RWPE1 (cell line): Measurements from ENCODE around the gene CNTNAP2.

Experiments
- CTCF ChIA-PET: fragments of 350-600 bp; sonication (Branson Sonifier 250); formaldehyde crosslinking; extraction: SDS; loops from one replicate; lab custom pipeline; 2021; lab: Yijun Ruan, JAX
- POLR2A ChIA-PET: fragments of 400-600 bp; formaldehyde crosslinking; extraction: SDS; loops from one replicate; lab custom pipeline; 2020; ENCODE audit warnings: antibody characterized with exemption; ENCODE audit not compliant: low non-redundant PET; lab: Yijun Ruan, JAX
- DNase-seq: peaks from one replicate; pipeline ENCODE4 v3.0.0; 2012; ENCODE audit warnings: low spot score
- H3K27ac ChIP-seq: fragments of 450-650 bp; 2 replicates; pipeline ENCODE4 v1.5.1; 2017
- TF ChIP-seq, protein P1 (sequence below): fragments of 450-650 bp; conservative IDR thresholded peaks from 2 replicates; pipeline ENCODE4 v1.5.1; 2017; ENCODE audit warnings: low read depth, mild to moderate bottlenecking

Gene CNTNAP2

DNA sequence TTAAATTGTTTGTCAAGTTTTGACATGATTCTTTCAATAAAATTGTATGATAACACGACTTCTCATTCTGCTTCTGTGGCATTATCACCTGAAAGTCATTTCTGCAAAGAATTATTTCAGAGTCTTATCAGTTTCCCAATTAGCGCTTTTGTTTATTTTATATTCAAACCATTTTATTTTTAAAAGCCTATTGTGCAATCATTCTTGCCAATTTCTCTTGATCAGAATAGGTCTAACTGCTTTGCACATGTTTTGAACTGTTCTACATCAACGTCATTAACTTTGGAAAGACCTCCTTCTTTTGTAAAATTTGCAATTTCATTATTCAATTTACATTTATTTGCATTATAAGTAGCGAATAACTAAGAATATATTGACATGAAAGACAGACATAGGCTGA is 758.1 kb downstream of the CNTNAP2 start:
- CTCF ChIA-PET, result no interaction called here
- H3K27ac ChIP-seq, result no peak overlapping the region
- POLR2A ChIA-PET, result no interaction called here
- TF ChIP-seq, protein P1, sequence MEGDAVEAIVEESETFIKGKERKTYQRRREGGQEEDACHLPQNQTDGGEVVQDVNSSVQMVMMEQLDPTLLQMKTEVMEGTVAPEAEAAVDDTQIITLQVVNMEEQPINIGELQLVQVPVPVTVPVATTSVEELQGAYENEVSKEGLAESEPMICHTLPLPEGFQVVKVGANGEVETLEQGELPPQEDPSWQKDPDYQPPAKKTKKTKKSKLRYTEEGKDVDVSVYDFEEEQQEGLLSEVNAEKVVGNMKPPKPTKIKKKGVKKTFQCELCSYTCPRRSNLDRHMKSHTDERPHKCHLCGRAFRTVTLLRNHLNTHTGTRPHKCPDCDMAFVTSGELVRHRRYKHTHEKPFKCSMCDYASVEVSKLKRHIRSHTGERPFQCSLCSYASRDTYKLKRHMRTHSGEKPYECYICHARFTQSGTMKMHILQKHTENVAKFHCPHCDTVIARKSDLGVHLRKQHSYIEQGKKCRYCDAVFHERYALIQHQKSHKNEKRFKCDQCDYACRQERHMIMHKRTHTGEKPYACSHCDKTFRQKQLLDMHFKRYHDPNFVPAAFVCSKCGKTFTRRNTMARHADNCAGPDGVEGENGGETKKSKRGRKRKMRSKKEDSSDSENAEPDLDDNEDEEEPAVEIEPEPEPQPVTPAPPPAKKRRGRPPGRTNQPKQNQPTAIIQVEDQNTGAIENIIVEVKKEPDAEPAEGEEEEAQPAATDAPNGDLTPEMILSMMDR, result no peak
- DNase-seq, result no peak

DNA sequence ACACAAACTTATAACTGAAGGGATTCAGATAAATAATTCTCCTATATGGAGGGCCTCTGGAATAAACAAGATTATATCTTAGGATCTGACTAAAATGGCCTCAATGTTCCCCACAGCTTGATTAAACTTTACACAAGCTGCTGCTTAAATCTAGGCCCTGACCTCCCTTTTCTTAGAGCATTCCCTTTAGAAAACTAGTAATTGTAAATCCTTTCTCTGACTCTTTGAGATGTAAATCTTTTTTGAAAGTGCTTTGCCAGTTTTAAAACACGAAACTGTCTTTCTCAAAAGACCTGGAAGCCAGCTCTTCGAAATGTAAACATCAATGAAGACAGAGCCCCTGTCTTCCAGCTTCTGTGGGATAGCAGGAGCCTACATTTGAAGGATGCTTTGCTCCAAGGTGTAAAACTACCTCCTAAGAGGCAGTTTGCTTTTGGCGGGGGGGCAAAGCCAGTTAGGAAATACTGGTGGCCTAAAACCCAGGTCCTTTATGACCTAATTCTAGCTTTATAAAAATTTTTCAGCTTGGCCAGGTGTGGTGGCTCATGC is 758.7 kb downstream of the CNTNAP2 start:
- DNase-seq, result no peak
- ChIA-PET POLR2A (no interaction called here), CTCF (no interaction called here)
- TF ChIP-seq, protein P1, result no peak
- no peak overlapping the region for H3K27ac ChIP-seq

DNA sequence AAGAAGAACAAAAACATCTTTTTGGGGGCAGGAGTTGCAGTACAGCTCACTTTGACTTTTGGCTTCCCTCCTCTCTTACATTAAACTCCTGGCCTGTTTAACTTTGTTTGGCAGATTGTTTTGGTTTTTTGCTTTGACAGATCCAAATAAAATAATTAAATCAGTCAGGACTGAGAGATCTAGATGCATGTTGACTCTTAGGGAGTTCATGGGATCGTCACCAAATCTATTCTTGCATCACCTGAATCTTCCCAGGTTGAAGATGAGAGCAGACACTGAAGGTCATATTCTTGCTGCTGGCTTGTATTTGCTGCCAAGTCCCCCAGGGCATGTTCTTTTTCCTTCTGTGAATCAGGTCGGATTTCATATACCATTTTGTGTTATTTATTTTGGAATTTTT is 759.4 kb downstream of the CNTNAP2 start:
- ChIA-PET CTCF (no interaction called here), POLR2A (no interaction called here)
- DNase-seq, result no peak
- TF ChIP-seq, protein P1, result no peak
- no peak overlapping the region for H3K27ac ChIP-seq

DNA sequence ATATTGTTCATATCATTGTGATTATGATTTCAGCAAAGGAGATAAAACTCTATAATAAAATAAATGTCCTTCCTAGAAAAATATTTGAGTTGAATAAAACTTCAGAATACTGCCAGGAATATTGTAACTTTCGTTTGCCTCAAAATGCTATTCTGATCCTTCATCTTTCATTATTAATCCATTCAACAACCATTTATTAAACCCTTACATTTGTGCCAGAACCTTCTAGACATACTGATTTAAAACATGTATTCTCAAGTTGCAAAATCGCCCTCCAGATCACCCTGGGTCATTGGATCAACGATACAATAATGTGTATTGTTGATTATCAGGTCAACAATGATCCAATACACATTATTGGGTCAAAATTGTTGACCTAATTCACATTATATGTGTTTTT is 759.8 kb downstream of the CNTNAP2 start:
- POLR2A ChIA-PET, result no interaction called here

GRCh38 chr7:146878901-146879300 is 762.3 kb downstream of the CNTNAP2 start:
- TF ChIP-seq, protein P1, result no peak
- ChIA-PET CTCF (no interaction called here), POLR2A (no interaction called here)
- DNase-seq, result no peak
- H3K27ac ChIP-seq, result no peak overlapping the region

More for the DNA sequence above, 759.8 kb downstream of the CNTNAP2 start:
- H3K27ac ChIP-seq, result no peak overlapping the region
- TF ChIP-seq, protein P1, result no peak
- no peak for DNase-seq
- CTCF ChIA-PET, result no interaction called here

DNA sequence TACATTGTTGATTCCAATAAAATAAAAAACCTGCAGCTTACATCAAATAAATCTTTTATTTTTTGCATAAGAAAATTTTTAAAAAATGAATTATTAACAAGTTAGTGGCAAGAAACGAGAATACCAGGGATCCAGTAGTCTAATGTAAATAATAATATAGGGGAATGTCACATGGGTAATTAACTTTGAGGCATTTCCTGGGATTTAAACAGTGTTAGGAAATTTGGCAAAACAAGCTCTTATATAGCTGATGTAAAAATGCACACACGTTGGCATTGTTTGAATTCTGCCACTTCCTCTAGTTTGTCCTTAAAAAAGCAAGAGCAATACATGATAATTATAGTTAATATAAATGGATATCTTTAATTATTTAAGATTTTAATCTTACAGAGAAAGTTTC is 768.6 kb downstream of the CNTNAP2 start:
- DNase-seq, result no peak
- ChIA-PET CTCF (no interaction called here), POLR2A (no interaction called here)

More for the DNA sequence above, 768.6 kb downstream of the CNTNAP2 start:
- no peak overlapping the region for H3K27ac ChIP-seq
- TF ChIP-seq, protein P1, result no peak
